ENCODE results near the gene ERMARD. TPM values are rescaled to one million over a fixed set of nuclear protein-coding genes. Genes with fewer than 3 reads are reported as not detected.

Gene ERMARD
- total RNA-seq, 2 experiments from 2014 or later = 23.2 to 42.3 TPM

DNA sequence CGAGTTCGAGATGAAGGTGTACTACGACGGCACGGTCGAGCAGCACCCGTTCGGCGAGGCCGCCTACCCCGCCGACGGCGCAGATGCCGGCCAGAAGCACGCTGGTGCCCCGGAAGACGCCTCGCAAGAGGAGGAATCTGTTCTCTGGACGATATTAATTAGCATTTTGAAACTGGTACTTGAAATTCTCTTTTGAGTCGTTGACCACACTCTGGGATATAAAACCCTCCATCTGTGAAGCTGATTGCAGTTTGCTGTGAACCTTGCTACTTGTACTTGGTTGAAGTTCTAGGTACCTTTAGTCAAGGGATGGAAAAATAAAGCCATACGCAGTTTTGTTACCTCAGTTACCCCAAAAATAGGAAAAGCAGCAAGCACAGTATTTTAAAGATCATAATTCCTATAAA is 48.6 kb upstream of the ERMARD start:
- Histone ChIP-seq H3K9me2 (ENCODE audit: insufficient read depth, low read length) (no peaks in the 10 kb centered on the region), H3K36me3 (ENCODE audit: insufficient read depth, low read length) (peaks cover 65% of the 10 kb centered on the region), H3K4me3 (ENCODE audit: low read depth, low read length, poor library complexity, severe bottlenecking) (peak overlapping the region; percentile 90), H3K79me2 (ENCODE audit: insufficient read depth, low read depth, low read length) (peaks cover 79% of the 10 kb centered on the region), H3K27ac (ENCODE audit: low read depth, low read length, poor library complexity, severe bottlenecking) (peak overlapping the region; percentile 63), H2AFZ (ENCODE audit: low read length) (peak overlapping the region; percentile 65; the same call in 1 of the 2 replicates), H3K4me1 (ENCODE audit: insufficient read depth, low read length, poor library complexity, severe bottlenecking) (peaks cover 54% of the 10 kb centered on the region), H3K4me2 (ENCODE audit: low read length) (peak overlapping the region; percentile 92), H3K9me3 (ENCODE audit: low read length) (no peaks in the 10 kb centered on the region), H4K20me1 (ENCODE audit: insufficient read depth, low read length) (peaks cover 36% of the 10 kb centered on the region)
- TF ChIP-seq, protein P1, sequence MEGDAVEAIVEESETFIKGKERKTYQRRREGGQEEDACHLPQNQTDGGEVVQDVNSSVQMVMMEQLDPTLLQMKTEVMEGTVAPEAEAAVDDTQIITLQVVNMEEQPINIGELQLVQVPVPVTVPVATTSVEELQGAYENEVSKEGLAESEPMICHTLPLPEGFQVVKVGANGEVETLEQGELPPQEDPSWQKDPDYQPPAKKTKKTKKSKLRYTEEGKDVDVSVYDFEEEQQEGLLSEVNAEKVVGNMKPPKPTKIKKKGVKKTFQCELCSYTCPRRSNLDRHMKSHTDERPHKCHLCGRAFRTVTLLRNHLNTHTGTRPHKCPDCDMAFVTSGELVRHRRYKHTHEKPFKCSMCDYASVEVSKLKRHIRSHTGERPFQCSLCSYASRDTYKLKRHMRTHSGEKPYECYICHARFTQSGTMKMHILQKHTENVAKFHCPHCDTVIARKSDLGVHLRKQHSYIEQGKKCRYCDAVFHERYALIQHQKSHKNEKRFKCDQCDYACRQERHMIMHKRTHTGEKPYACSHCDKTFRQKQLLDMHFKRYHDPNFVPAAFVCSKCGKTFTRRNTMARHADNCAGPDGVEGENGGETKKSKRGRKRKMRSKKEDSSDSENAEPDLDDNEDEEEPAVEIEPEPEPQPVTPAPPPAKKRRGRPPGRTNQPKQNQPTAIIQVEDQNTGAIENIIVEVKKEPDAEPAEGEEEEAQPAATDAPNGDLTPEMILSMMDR (conservative IDR thresholded peaks at IDR 0.05; ENCODE audit: low read length) = no peak
- no peak for TF ChIP-seq EZH2phosphoT487 (IDR thresholded peaks at IDR 0.05; ENCODE audit: borderline replicate concordance, low read depth, low read length)
- CTCF ChIA-PET (ENCODE audit: unreplicated experiment) = no interaction called here
- intact Hi-C loops (cut with micrococcal nuclease; ENCODE audit: unreplicated experiment) = loop anchor here (1.0 to 5.0 kb wide), 3 partner anchors 20 to 849 kb away; partner anchors contain the start of genes DYNLT2, ERMARD, PSMB1 and TBP
- POLR2A ChIA-PET = interaction anchor here (0.9 to 4.7 kb wide), 7 partner anchors 9 to 61 kb away, joined by 3 to 28 read pairs (median 5); no protein-coding TSS in a partner anchor
- no peak for DNase-seq (ENCODE audit: low spot score)
- no TSS peak for BruUV-seq (replicated peaks)

GRCh38 chr6:169707772-169708171 is 43.6 kb upstream of the ERMARD start:
- Histone ChIP-seq H3K9me2 (ENCODE audit: insufficient read depth, low read length) (no peaks in the 10 kb centered on the region), H4K20me1 (ENCODE audit: insufficient read depth, low read length) (peaks cover 33% of the 10 kb centered on the region), H2AFZ (ENCODE audit: low read length) (no peak overlapping the region), H3K79me2 (ENCODE audit: insufficient read depth, low read depth, low read length) (peaks cover 57% of the 10 kb centered on the region), H3K4me1 (ENCODE audit: insufficient read depth, low read length, poor library complexity, severe bottlenecking) (peaks cover 64% of the 10 kb centered on the region), H3K4me2 (ENCODE audit: low read length) (no peak overlapping the region), H3K9me3 (ENCODE audit: low read length) (no peaks in the 10 kb centered on the region), H3K27ac (ENCODE audit: low read depth, low read length, poor library complexity, severe bottlenecking) (peak overlapping the region; percentile 20), H3K4me3 (ENCODE audit: low read depth, low read length, poor library complexity, severe bottlenecking) (no peak overlapping the region), H3K36me3 (ENCODE audit: insufficient read depth, low read length) (peaks cover 98% of the 10 kb centered on the region)
- ChIA-PET CTCF (ENCODE audit: unreplicated experiment) (no interaction called here), POLR2A (interaction anchor here (1.2 to 3.4 kb wide), 4 partner anchors 11 to 42 kb away, joined by 3 to 37 read pairs (median 18); no protein-coding TSS in a partner anchor)
- BruUV-seq (replicated peaks) = no TSS peak
- DNase-seq (ENCODE audit: low spot score) = peak; percentile 10
- TF ChIP-seq, protein P1 (conservative IDR thresholded peaks at IDR 0.05; ENCODE audit: low read length) = no peak
- TF ChIP-seq EZH2phosphoT487 (IDR thresholded peaks at IDR 0.05; ENCODE audit: borderline replicate concordance, low read depth, low read length) = no peak
- intact Hi-C loops (cut with micrococcal nuclease; ENCODE audit: unreplicated experiment) = no loop called here

DNA sequence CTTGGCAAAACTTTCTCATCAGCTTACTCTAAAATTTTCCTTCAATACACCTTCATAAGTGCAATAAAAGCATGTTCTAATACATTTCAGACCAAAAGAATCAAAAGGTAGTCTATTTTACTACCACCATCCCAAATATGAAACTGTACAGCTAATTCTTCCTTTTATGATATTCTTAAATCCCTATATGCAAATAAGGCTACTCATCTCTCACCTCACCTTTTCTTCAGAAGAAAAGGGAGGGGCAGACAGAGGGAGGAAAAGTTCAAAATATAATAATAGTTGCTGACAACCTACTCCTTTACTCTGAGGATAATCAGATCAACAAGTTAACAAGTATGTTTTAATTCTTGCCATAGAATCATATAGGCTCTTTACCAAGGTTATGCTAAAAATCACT is 42.1 kb upstream of the ERMARD start:
- Histone ChIP-seq H3K4me2 (ENCODE audit: low read length) (peak overlapping the region; percentile 8; the same call in 1 of the 2 replicates), H3K9me2 (ENCODE audit: insufficient read depth, low read length) (no peaks in the 10 kb centered on the region), H3K9me3 (ENCODE audit: low read length) (no peaks in the 10 kb centered on the region), H3K36me3 (ENCODE audit: insufficient read depth, low read length) (peaks cover 94% of the 10 kb centered on the region), H4K20me1 (ENCODE audit: insufficient read depth, low read length) (peaks cover 19% of the 10 kb centered on the region; the same call in 1 of the 2 replicates), H3K27ac (ENCODE audit: low read depth, low read length, poor library complexity, severe bottlenecking) (no peak overlapping the region), H3K4me3 (ENCODE audit: low read depth, low read length, poor library complexity, severe bottlenecking) (no peak overlapping the region), H2AFZ (ENCODE audit: low read length) (no peak overlapping the region), H3K4me1 (ENCODE audit: insufficient read depth, low read length, poor library complexity, severe bottlenecking) (peaks cover 50% of the 10 kb centered on the region), H3K79me2 (ENCODE audit: insufficient read depth, low read depth, low read length) (peaks cover 41% of the 10 kb centered on the region)
- BruUV-seq (replicated peaks) = no TSS peak
- ChIA-PET CTCF (ENCODE audit: unreplicated experiment) (no interaction called here), POLR2A (interaction anchor here (0.7 to 3.4 kb wide), 7 partner anchors 9 to 853 kb away, joined by 3 to 37 read pairs (median 4); no protein-coding TSS in a partner anchor)
- TF ChIP-seq, protein P1 (conservative IDR thresholded peaks at IDR 0.05; ENCODE audit: low read length) = no peak
- no peak for TF ChIP-seq EZH2phosphoT487 (IDR thresholded peaks at IDR 0.05; ENCODE audit: borderline replicate concordance, low read depth, low read length)
- no peak for DNase-seq (ENCODE audit: low spot score)
- intact Hi-C loops (cut with micrococcal nuclease; ENCODE audit: unreplicated experiment) = no loop called here
